ENCODE results near the gene MYL11. TPM values are rescaled to one million over a fixed set of nuclear protein-coding genes. Genes with fewer than 3 reads are reported as not detected.

MYL11 gene
- total and polyA plus RNA-seq, 2 experiments from 2014 or later, result 2.1 TPM; not detected in 1

- in situ Hi-C loops (cut with MboI), result loop anchor here (25.0 kb wide), 1 partner anchor 301 kb away; the partner anchor contains the start of genes GDPD3 and MAPK3
- no peak for DNase-seq
Observed at GRCh38 chr16:30413112-30413806, 38.7 kb downstream of the MYL11 start.

GRCh38 chr16:30414159-30414558 lies 39.6 kb downstream of the MYL11 start:
- peaks cover 6% of the 10 kb centered on the region for H3K4me1 ChIP-seq (ENCODE audit: insufficient read depth)
- 88% methylated on average over 5 of the region's 5 CpGs for WGBS, 2 experiments (ENCODE audit: low coverage in 1 of 2, low lambda C conversion rate in 2 of 2, missing lambda C conversion rate in 2 of 2)
- H3K4me3 ChIP-seq, result no peak overlapping the region
- H3K79me2 ChIP-seq (ENCODE audit: insufficient read depth), result peaks cover 38% of the 10 kb centered on the region
- in situ Hi-C loops (cut with MboI), result loop anchor here (25.0 kb wide), 1 partner anchor 302 kb away; the partner anchor contains the start of genes GDPD3 and MAPK3
- no peak overlapping the region for H3K4me2 ChIP-seq (ENCODE audit: unreplicated experiment)
- no peaks in the 10 kb centered on the region for H3K9me2 ChIP-seq (ENCODE audit: insufficient read depth)
- no peak overlapping the region for H3K9ac ChIP-seq
- peaks cover 5% of the 10 kb centered on the region; the same call in 1 of the 2 replicates for H3K36me3 ChIP-seq (ENCODE audit: low read depth)
- TF ChIP-seq EZH2 (IDR thresholded peaks at IDR 0.05; ENCODE audit: insufficient read depth, poor library complexity, severe bottlenecking) (no peak), EZH2phosphoT487 (IDR thresholded peaks at IDR 0.05; ENCODE audit: insufficient read depth, low read depth) (no peak)
- no peaks in the 10 kb centered on the region for H3K27me3 ChIP-seq (replicated peaks; ENCODE audit: insufficient read depth)
- no peak overlapping the region for H3K27ac ChIP-seq
- H2AFZ ChIP-seq, result no peak overlapping the region
- no peaks in the 10 kb centered on the region for H4K20me1 ChIP-seq (ENCODE audit: insufficient read depth)
- no peaks in the 10 kb centered on the region for H3K9me3 ChIP-seq (ENCODE audit: low read depth)
- DNase-seq, result no peak
- peaks cover 23% of the 10 kb centered on the region for H3F3A ChIP-seq (ENCODE audit: insufficient read depth)

More at GRCh38 chr16:30413112-30413806, 38.7 kb downstream of the MYL11 start:
- Histone ChIP-seq H3K4me3 (no peak overlapping the region), H3K36me3 (ENCODE audit: low read depth) (peaks cover 5% of the 10 kb centered on the region; the same call in 1 of the 2 replicates), H3K4me2 (ENCODE audit: unreplicated experiment) (no peak overlapping the region), H3F3A (ENCODE audit: insufficient read depth) (peaks cover 26% of the 10 kb centered on the region), H2AFZ (no peak overlapping the region), H3K79me2 (ENCODE audit: insufficient read depth) (peaks cover 47% of the 10 kb centered on the region), H4K20me1 (ENCODE audit: insufficient read depth) (no peaks in the 10 kb centered on the region), H3K27ac (no peak overlapping the region), H3K9me3 (ENCODE audit: low read depth) (no peaks in the 10 kb centered on the region), H3K27me3 (replicated peaks; ENCODE audit: insufficient read depth) (no peaks in the 10 kb centered on the region), H3K4me1 (ENCODE audit: insufficient read depth) (peaks cover 15% of the 10 kb centered on the region), H3K9me2 (ENCODE audit: insufficient read depth) (no peaks in the 10 kb centered on the region), H3K9ac (no peak overlapping the region)
- 79 to 80% methylated on average over 6 of the region's 6 CpGs for WGBS, 2 experiments (ENCODE audit: low coverage in 1 of 2, low lambda C conversion rate in 2 of 2, missing lambda C conversion rate in 2 of 2)
- TF ChIP-seq EZH2phosphoT487 (IDR thresholded peaks at IDR 0.05; ENCODE audit: insufficient read depth, low read depth) (no peak), EZH2 (IDR thresholded peaks at IDR 0.05; ENCODE audit: insufficient read depth, poor library complexity, severe bottlenecking) (no peak)

- H3K4me2 ChIP-seq (ENCODE audit: unreplicated experiment), result no peak overlapping the region
- peaks cover 26% of the 10 kb centered on the region for H3K79me2 ChIP-seq (ENCODE audit: insufficient read depth)
- no peaks in the 10 kb centered on the region for H3K4me1 ChIP-seq (ENCODE audit: insufficient read depth)
- H3F3A ChIP-seq (ENCODE audit: insufficient read depth), result peaks cover 24% of the 10 kb centered on the region
- H2AFZ ChIP-seq, result no peak overlapping the region
- no peak overlapping the region for H3K9ac ChIP-seq
- H3K27ac ChIP-seq, result no peak overlapping the region
- H3K36me3 ChIP-seq (ENCODE audit: low read depth), result peaks cover 5% of the 10 kb centered on the region; the same call in 1 of the 2 replicates
- H3K4me3 ChIP-seq, result no peak overlapping the region
- no peak for DNase-seq
- in situ Hi-C loops (cut with MboI), result loop anchor here (25.0 kb wide), 1 partner anchor 304 kb away; the partner anchor contains the start of genes GDPD3 and MAPK3
- H4K20me1 ChIP-seq (ENCODE audit: insufficient read depth), result no peaks in the 10 kb centered on the region
- no peaks in the 10 kb centered on the region for H3K9me2 ChIP-seq (ENCODE audit: insufficient read depth)
- 94 to 95% methylated on average over 4 of the region's 4 CpGs for WGBS, 2 experiments (ENCODE audit: low coverage in 1 of 2, low lambda C conversion rate in 2 of 2, missing lambda C conversion rate in 2 of 2)
- H3K27me3 ChIP-seq (replicated peaks; ENCODE audit: insufficient read depth), result no peaks in the 10 kb centered on the region
- H3K9me3 ChIP-seq (ENCODE audit: low read depth), result no peaks in the 10 kb centered on the region
- TF ChIP-seq EZH2 (IDR thresholded peaks at IDR 0.05; ENCODE audit: insufficient read depth, poor library complexity, severe bottlenecking) (no peak), EZH2phosphoT487 (IDR thresholded peaks at IDR 0.05; ENCODE audit: insufficient read depth, low read depth) (no peak)
Observed at GRCh38 chr16:30416047-30416603, 41.5 kb downstream of the MYL11 start.

- peak; percentile 28 for DNase-seq
- H3K27me3 ChIP-seq (replicated peaks; ENCODE audit: insufficient read depth), result no peaks in the 10 kb centered on the region
- H3K4me1 ChIP-seq (ENCODE audit: insufficient read depth), result no peaks in the 10 kb centered on the region
- peak overlapping the region; percentile 60 for H2AFZ ChIP-seq
- TF ChIP-seq EZH2 (IDR thresholded peaks at IDR 0.05; ENCODE audit: insufficient read depth, poor library complexity, severe bottlenecking), result no peak
- no peak for TF ChIP-seq EZH2phosphoT487 (IDR thresholded peaks at IDR 0.05; ENCODE audit: insufficient read depth, low read depth)
- WGBS, 2 experiments (ENCODE audit: low coverage in 1 of 2, low lambda C conversion rate in 2 of 2, missing lambda C conversion rate in 2 of 2), result 58 to 62% methylated on average over 18 of the region's 18 CpGs
- no peaks in the 10 kb centered on the region for H3K9me2 ChIP-seq (ENCODE audit: insufficient read depth)
- peaks cover 5% of the 10 kb centered on the region; the same call in 1 of the 2 replicates for H3K36me3 ChIP-seq (ENCODE audit: low read depth)
- H3K79me2 ChIP-seq (ENCODE audit: insufficient read depth), result peaks cover 22% of the 10 kb centered on the region
- no peaks in the 10 kb centered on the region for H3K9me3 ChIP-seq (ENCODE audit: low read depth)
- peak overlapping the region; percentile 58 for H3K9ac ChIP-seq
- peaks cover 24% of the 10 kb centered on the region for H3F3A ChIP-seq (ENCODE audit: insufficient read depth)
- H4K20me1 ChIP-seq (ENCODE audit: insufficient read depth), result no peaks in the 10 kb centered on the region
- H3K27ac ChIP-seq, result peak overlapping the region; percentile 2; the same call in 1 of the 2 replicates
- peak overlapping the region; percentile 69 for H3K4me3 ChIP-seq
- H3K4me2 ChIP-seq (ENCODE audit: unreplicated experiment), result peak overlapping the region; percentile 65
- in situ Hi-C loops (cut with MboI), result loop anchor here (25.0 kb wide), 1 partner anchor 305 kb away; the partner anchor contains the start of genes GDPD3 and MAPK3
Observed at GRCh38 chr16:30416624-30417528, 42.3 kb downstream of the MYL11 start.

Measured in GM23248 (cell line).